Measurements from ENCODE around the gene LCE3C.

GRCh38 chr1:152565535-152566215 is 34.4 kb upstream of the LCE3C start:
- TF ChIP-seq CTCF (IDR thresholded peaks at IDR 0.05) (no peak), POLR2A (IDR thresholded peaks at IDR 0.05) (no peak)

Measured in adrenal gland (tissue), 5 donors.